HEK293 (cell line): ENCODE data around the gene PDK1.

Source experiments
- CTCF ChIA-PET: fragments of 350-600 bp; formaldehyde crosslinking; extraction: SDS; loops from one replicate; lab custom pipeline; 2021; ENCODE audit warnings: antibody characterized with exemption; lab: Yijun Ruan, JAX
- POLR2A ChIA-PET: fragments of 300-600 bp; formaldehyde crosslinking; extraction: SDS; loops from one replicate; lab custom pipeline; 2020; ENCODE audit warnings: antibody characterized with exemption, inconsistent platforms; lab: Yijun Ruan, JAX
- H3K27ac ChIP-seq: fragments of 200-500 bp; sonication (Bioruptor generic); 2 replicates; pipeline ENCODE4 v1.5.1; 2014; ENCODE audit warnings: low read depth, low read length, control low read depth, inconsistent platforms; ENCODE audit errors: extremely low read depth
- H3K36me3 ChIP-seq, 2 experiments: fragments of 200-500 bp in 1 of 2; sonication (Bioruptor generic) in 1 of 2; 1 replicate in 1 of 2; 2 replicates in 1 of 2; pipeline ENCODE4 v1.5.1; 2014 to 2017; ENCODE audit warnings: inconsistent platforms in 2 of 2, low read length in 2 of 2; ENCODE audit not compliant: control insufficient read depth in 2 of 2, insufficient read depth in 1 of 2
- H3K4me1 ChIP-seq: fragments of 200-500 bp; sonication (Bioruptor generic); 2 replicates; pipeline ENCODE4 v1.5.1; 2014; ENCODE audit warnings: mild to moderate bottlenecking, low read length, inconsistent platforms; ENCODE audit not compliant: control insufficient read depth, insufficient read depth
- H3K4me3 ChIP-seq: 2 replicates; pipeline ENCODE4 v1.5.1; 2011; ENCODE audit warnings: low read depth, mild to moderate bottlenecking, control low read depth, low read length, moderate library complexity
- H3K9me3 ChIP-seq: fragments of 200-500 bp; sonication (Bioruptor generic); 2 replicates; pipeline ENCODE4 v1.5.1; 2014; ENCODE audit warnings: low read depth, low read length, inconsistent platforms; ENCODE audit not compliant: control insufficient read depth, insufficient read depth
- INSM2 ChIP-seq: fragments of 450-650 bp; formaldehyde crosslinking; IDR thresholded peaks from 2 replicates; pipeline ENCODE4 v1.5.1; 2016; ENCODE audit warnings: missing biosample characterization, missing genetic modification characterization
- KLF9 ChIP-seq: fragments of 450-650 bp; formaldehyde crosslinking; IDR thresholded peaks from 2 replicates; pipeline ENCODE4 v1.5.1; 2016; ENCODE audit warnings: missing biosample characterization, missing genetic modification characterization, low read depth
- MZF1 ChIP-seq: fragments of 450-650 bp; formaldehyde crosslinking; IDR thresholded peaks from 2 replicates; pipeline ENCODE4 v1.5.1; 2017; ENCODE audit warnings: missing biosample characterization, missing genetic modification characterization, borderline replicate concordance
- OVOL3 ChIP-seq: fragments of 450-650 bp; formaldehyde crosslinking; IDR thresholded peaks from 2 replicates; pipeline ENCODE4 v1.5.1; 2016; ENCODE audit warnings: missing biosample characterization, missing genetic modification characterization
- SCRT2 ChIP-seq: fragments of 450-650 bp; formaldehyde crosslinking; IDR thresholded peaks from 2 replicates; pipeline ENCODE4 v1.5.1; 2016; ENCODE audit warnings: missing biosample characterization, missing genetic modification characterization
- SP3 ChIP-seq: fragments of 450-650 bp; formaldehyde crosslinking; IDR thresholded peaks from 2 replicates; pipeline ENCODE4 v1.5.1; 2016; ENCODE audit warnings: missing biosample characterization, missing genetic modification characterization
- TCF7L2 ChIP-seq: IDR thresholded peaks from 2 replicates; pipeline ENCODE4 v1.6.1; 2011; ENCODE audit warnings: low read depth, mild to moderate bottlenecking, inconsistent platforms, low read length, moderate library complexity, borderline replicate concordance
- ZBTB17 ChIP-seq: fragments of 450-650 bp; formaldehyde crosslinking; IDR thresholded peaks from 2 replicates; pipeline ENCODE4 v1.5.1; 2016; ENCODE audit warnings: missing biosample characterization, missing genetic modification characterization
- ZBTB8A ChIP-seq: fragments of 450-650 bp; formaldehyde crosslinking; IDR thresholded peaks from 2 replicates; pipeline ENCODE4 v1.5.1; 2016; ENCODE audit warnings: missing biosample characterization, missing genetic modification characterization
- ZFP37 ChIP-seq: fragments of 450-650 bp; formaldehyde crosslinking; IDR thresholded peaks from 2 replicates; pipeline ENCODE4 v1.5.1; 2016; ENCODE audit warnings: missing biosample characterization, missing genetic modification characterization
- ZNF112 ChIP-seq: fragments of 450-650 bp; formaldehyde crosslinking; IDR thresholded peaks from 2 replicates; pipeline ENCODE4 v1.5.0; 2017; ENCODE audit warnings: missing biosample characterization, missing genetic modification characterization
- ZNF157 ChIP-seq: fragments of 450-650 bp; formaldehyde crosslinking; IDR thresholded peaks from 2 replicates; pipeline ENCODE4 v1.5.1; 2016; ENCODE audit warnings: missing biosample characterization, missing genetic modification characterization
- ZNF23 ChIP-seq: fragments of 450-650 bp; formaldehyde crosslinking; IDR thresholded peaks from 2 replicates; pipeline ENCODE4 v1.5.1; 2016; ENCODE audit warnings: missing biosample characterization, missing genetic modification characterization, borderline replicate concordance
- ZNF280D ChIP-seq: fragments of 450-650 bp; formaldehyde crosslinking; IDR thresholded peaks from 2 replicates; pipeline ENCODE4 v1.5.1; 2016; ENCODE audit warnings: missing biosample characterization, missing genetic modification characterization
- ZNF354C ChIP-seq: fragments of 450-650 bp; formaldehyde crosslinking; IDR thresholded peaks from 2 replicates; pipeline ENCODE4 v1.5.1; 2016; ENCODE audit warnings: missing biosample characterization, missing genetic modification characterization, low read depth, borderline replicate concordance
- ZNF510 ChIP-seq: fragments of 450-650 bp; formaldehyde crosslinking; IDR thresholded peaks from 2 replicates; pipeline ENCODE4 v1.5.1; 2018; ENCODE audit warnings: mild to moderate bottlenecking, missing genetic modification characterization, missing biosample characterization; ENCODE audit not compliant: insufficient replicate concordance
- ZNF623 ChIP-seq: fragments of 450-650 bp; formaldehyde crosslinking; IDR thresholded peaks from 2 replicates; pipeline ENCODE4 v1.5.1; 2016; ENCODE audit warnings: missing biosample characterization, missing genetic modification characterization
- ZNF654 ChIP-seq: fragments of 450-650 bp; formaldehyde crosslinking; IDR thresholded peaks from 2 replicates; pipeline ENCODE4 v1.5.1; 2016; ENCODE audit warnings: low read depth, missing biosample characterization, missing genetic modification characterization
- ZNF785 ChIP-seq: fragments of 450-650 bp; formaldehyde crosslinking; IDR thresholded peaks from 2 replicates; pipeline ENCODE4 v1.5.1; 2016; ENCODE audit warnings: missing biosample characterization, missing genetic modification characterization
- TF ChIP-seq, protein P1 (sequence below): IDR thresholded peaks from 2 replicates; pipeline ENCODE4 v1.6.1; 2011; ENCODE audit warnings: mild to moderate bottlenecking, low read depth, low read length, borderline replicate concordance
- TF ChIP-seq, protein P2 (sequence below): fragments of 450-650 bp; formaldehyde crosslinking; IDR thresholded peaks from 2 replicates; pipeline ENCODE4 v1.5.1; 2016; ENCODE audit warnings: missing biosample characterization, missing genetic modification characterization
- TF ChIP-seq, protein P3 (sequence below): fragments of 450-650 bp; formaldehyde crosslinking; IDR thresholded peaks from 2 replicates; pipeline ENCODE4 v1.5.1; 2017; ENCODE audit warnings: missing biosample characterization, missing genetic modification characterization
- TF ChIP-seq, protein P4 (sequence below): fragments of 450-650 bp; formaldehyde crosslinking; IDR thresholded peaks from 2 replicates; pipeline ENCODE4 v1.5.1; 2016; ENCODE audit warnings: missing biosample characterization, missing genetic modification characterization

The PDK1 gene

DNA sequence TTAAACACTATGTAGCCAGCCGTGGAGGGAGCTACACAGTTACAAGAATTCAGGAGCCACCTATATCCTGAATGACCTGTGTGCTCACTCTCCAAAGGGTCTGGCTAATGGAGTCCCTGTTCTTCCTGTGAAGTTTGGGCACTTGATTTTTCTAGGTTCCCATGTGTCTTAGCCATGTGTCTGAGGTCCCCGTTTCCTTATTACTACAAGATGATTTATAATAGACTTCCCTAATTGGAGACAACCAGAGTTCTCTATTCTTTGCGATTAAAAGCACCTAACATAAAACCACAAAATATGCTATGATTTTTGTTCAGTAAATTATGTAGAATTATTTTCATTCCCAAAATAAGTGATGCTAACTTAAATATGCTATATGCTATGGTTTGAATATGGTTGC lies 83.4 kb downstream of the PDK1 start (continued):
- no peak for TF ChIP-seq ZNF280D (tag by site-specific recombination)

GRCh38 chr2:172639823-172640222 lies 83.9 kb downstream of the PDK1 start:
- H3K9me3 ChIP-seq = no peaks in the 10 kb centered on the region
- POLR2A ChIA-PET = no interaction called here
- no peak overlapping the region for H3K27ac ChIP-seq
- no peaks in the 10 kb centered on the region for H3K36me3 ChIP-seq
- H3K4me1 ChIP-seq = no peaks in the 10 kb centered on the region; the same call in 1 of the 2 replicates
- CTCF ChIA-PET = no interaction called here
- H3K4me3 ChIP-seq = no peak overlapping the region
- TF ChIP-seq KLF9 (tag by site-specific recombination) (no peak), SCRT2 (tag by site-specific recombination) (peak; percentile 57; the same call in 1 of the 2 replicates), SP3 (no peak), ZNF623 (tag by site-specific recombination) (no peak), OVOL3 (tag by site-specific recombination) (no peak)
- TF ChIP-seq, protein P1, sequence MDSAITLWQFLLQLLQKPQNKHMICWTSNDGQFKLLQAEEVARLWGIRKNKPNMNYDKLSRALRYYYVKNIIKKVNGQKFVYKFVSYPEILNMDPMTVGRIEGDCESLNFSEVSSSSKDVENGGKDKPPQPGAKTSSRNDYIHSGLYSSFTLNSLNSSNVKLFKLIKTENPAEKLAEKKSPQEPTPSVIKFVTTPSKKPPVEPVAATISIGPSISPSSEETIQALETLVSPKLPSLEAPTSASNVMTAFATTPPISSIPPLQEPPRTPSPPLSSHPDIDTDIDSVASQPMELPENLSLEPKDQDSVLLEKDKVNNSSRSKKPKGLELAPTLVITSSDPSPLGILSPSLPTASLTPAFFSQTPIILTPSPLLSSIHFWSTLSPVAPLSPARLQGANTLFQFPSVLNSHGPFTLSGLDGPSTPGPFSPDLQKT = no peak

- Histone ChIP-seq H3K4me3 (no peak overlapping the region), H3K27ac (no peak overlapping the region), H3K36me3 (no peaks in the 10 kb centered on the region), H3K4me1 (no peaks in the 10 kb centered on the region; the same call in 1 of the 2 replicates), H3K9me3 (no peaks in the 10 kb centered on the region)
- TF ChIP-seq OVOL3 (tag by site-specific recombination) (no peak), ZNF654 (no peak), ZNF23 (tag by site-specific recombination) (no peak), ZNF354C (tag by site-specific recombination) (no peak), ZNF785 (tag by site-specific recombination) (no peak), ZBTB8A (tag by site-specific recombination) (no peak), ZNF510 (tag by site-specific recombination) (no peak), ZNF112 (tag by site-specific recombination) (no peak), ZNF157 (tag by site-specific recombination) (no peak), ZFP37 (tag by site-specific recombination) (no peak), TCF7L2 (no peak), MZF1 (tag by site-specific recombination) (no peak), INSM2 (tag by site-specific recombination) (no peak), ZBTB17 (tag by site-specific recombination) (no peak)
- TF ChIP-seq, protein P2, sequence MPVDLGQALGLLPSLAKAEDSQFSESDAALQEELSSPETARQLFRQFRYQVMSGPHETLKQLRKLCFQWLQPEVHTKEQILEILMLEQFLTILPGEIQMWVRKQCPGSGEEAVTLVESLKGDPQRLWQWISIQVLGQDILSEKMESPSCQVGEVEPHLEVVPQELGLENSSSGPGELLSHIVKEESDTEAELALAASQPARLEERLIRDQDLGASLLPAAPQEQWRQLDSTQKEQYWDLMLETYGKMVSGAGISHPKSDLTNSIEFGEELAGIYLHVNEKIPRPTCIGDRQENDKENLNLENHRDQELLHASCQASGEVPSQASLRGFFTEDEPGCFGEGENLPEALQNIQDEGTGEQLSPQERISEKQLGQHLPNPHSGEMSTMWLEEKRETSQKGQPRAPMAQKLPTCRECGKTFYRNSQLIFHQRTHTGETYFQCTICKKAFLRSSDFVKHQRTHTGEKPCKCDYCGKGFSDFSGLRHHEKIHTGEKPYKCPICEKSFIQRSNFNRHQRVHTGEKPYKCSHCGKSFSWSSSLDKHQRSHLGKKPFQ (tag by site-specific recombination) = no peak
- TF ChIP-seq, protein P3, sequence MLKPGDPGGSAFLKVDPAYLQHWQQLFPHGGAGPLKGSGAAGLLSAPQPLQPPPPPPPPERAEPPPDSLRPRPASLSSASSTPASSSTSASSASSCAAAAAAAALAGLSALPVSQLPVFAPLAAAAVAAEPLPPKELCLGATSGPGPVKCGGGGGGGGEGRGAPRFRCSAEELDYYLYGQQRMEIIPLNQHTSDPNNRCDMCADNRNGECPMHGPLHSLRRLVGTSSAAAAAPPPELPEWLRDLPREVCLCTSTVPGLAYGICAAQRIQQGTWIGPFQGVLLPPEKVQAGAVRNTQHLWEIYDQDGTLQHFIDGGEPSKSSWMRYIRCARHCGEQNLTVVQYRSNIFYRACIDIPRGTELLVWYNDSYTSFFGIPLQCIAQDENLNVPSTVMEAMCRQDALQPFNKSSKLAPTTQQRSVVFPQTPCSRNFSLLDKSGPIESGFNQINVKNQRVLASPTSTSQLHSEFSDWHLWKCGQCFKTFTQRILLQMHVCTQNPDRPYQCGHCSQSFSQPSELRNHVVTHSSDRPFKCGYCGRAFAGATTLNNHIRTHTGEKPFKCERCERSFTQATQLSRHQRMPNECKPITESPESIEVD (tag by site-specific recombination) = no peak
- TF ChIP-seq, protein P4, sequence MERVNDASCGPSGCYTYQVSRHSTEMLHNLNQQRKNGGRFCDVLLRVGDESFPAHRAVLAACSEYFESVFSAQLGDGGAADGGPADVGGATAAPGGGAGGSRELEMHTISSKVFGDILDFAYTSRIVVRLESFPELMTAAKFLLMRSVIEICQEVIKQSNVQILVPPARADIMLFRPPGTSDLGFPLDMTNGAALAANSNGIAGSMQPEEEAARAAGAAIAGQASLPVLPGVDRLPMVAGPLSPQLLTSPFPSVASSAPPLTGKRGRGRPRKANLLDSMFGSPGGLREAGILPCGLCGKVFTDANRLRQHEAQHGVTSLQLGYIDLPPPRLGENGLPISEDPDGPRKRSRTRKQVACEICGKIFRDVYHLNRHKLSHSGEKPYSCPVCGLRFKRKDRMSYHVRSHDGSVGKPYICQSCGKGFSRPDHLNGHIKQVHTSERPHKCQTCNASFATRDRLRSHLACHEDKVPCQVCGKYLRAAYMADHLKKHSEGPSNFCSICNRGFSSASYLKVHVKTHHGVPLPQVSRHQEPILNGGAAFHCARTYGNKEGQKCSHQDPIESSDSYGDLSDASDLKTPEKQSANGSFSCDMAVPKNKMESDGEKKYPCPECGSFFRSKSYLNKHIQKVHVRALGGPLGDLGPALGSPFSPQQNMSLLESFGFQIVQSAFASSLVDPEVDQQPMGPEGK = no peak
- ChIA-PET POLR2A (no interaction called here), CTCF (no interaction called here)
Observed at GRCh38 chr2:172640389-172640788, 84.5 kb downstream of the PDK1 start.
